G401 (cell line): ENCODE results near the gene GON4L. TPM values are rescaled to one million over a fixed set of nuclear protein-coding genes. Genes with fewer than 3 reads are reported as not detected.
"Not testable (repeated sequence)": the region's sequence is repeated elsewhere in the genome, so short reads cannot be mapped to it uniquely, and the experiment has no call there.

Source experiments
- DNase-seq: peaks from one replicate; pipeline ENCODE4 v3.0.0-alpha.2; 2015; ENCODE audit warnings: low spot score
- in situ Hi-C: cut with HindIII; loops from 2 replicates; pipeline ENCODE4 v1.10.0; 2016; ENCODE audit warnings: low sequenced_read_pairs, mixed read lengths
- total RNA-seq: library from RNA; depleted of rRNA; stranded (reverse); fragments of >200 nt; shearing (Covaris generic); gene quantifications from 2 replicates; pipeline ENCODE4 v1.2.3, GENCODE V29; 2014

GON4L gene
- total RNA-seq, 1 experiment from 2014 or later: 14.3 TPM

GRCh38 chr1:155834296-155834926 is 22.6 kb downstream of the GON4L start:
- in situ Hi-C loops: no loop called here
- DNase-seq: no peak

- no peak for DNase-seq
- in situ Hi-C loops: no loop called here
These were observed 23.2 kb downstream of the GON4L start for GRCh38 chr1:155833665-155834295.

GRCh38 chr1:155831279-155831976 is 25.6 kb downstream of the GON4L start:
- no peak for DNase-seq
- in situ Hi-C loops: no loop called here

- no peak for DNase-seq
- in situ Hi-C loops: no loop called here
These were observed 29.6 kb downstream of the GON4L start for GRCh38 chr1:155827450-155827849.

- no peak for DNase-seq
- in situ Hi-C loops: loop anchor here (5.0 kb wide), 1 partner anchor 46 kb away; no protein-coding TSS in a partner anchor
These were observed 40.7 kb downstream of the GON4L start for GRCh38 chr1:155816351-155816750.

GRCh38 chr1:155813672-155814071 is 43.3 kb downstream of the GON4L start:
- DNase-seq: no peak
- in situ Hi-C loops: no loop called here

- DNase-seq: no peak
These were observed 44.1 kb downstream of the GON4L start for GRCh38 chr1:155812878-155813277.

GRCh38 chr1:155809088-155809487 is 47.9 kb downstream of the GON4L start:
- in situ Hi-C loops: no loop called here
- DNase-seq: no peak

More at GRCh38 chr1:155812878-155813277, 44.1 kb downstream of the GON4L start:
- in situ Hi-C loops: no loop called here

- in situ Hi-C loops: no loop called here
- DNase-seq: no peak
These were observed 55.9 kb downstream of the GON4L start for GRCh38 chr1:155801149-155801548.

- in situ Hi-C loops: not testable (repeated sequence)
These were observed 61.4 kb downstream of the GON4L start for GRCh38 chr1:155795618-155796017.

GRCh38 chr1:155794605-155795245 is 62.3 kb downstream of the GON4L start:
- DNase-seq: no peak
- in situ Hi-C loops: no loop called here

More at GRCh38 chr1:155795618-155796017, 61.4 kb downstream of the GON4L start:
- DNase-seq: not testable (repeated sequence)

GRCh38 chr1:155793213-155793612 is 63.8 kb downstream of the GON4L start:
- in situ Hi-C loops: no loop called here
- no peak for DNase-seq

GRCh38 chr1:155777582-155777981 is 79.4 kb downstream of the GON4L start:
- no peak for DNase-seq
- in situ Hi-C loops: no loop called here

- DNase-seq: no peak
- in situ Hi-C loops: no loop called here
These were observed 80.6 kb downstream of the GON4L start for GRCh38 chr1:155776414-155776813.

GRCh38 chr1:155773221-155773620 is 83.8 kb downstream of the GON4L start:
- no peak for DNase-seq
- in situ Hi-C loops: no loop called here

GRCh38 chr1:155769257-155769656 is 87.8 kb downstream of the GON4L start:
- in situ Hi-C loops: no loop called here
- no peak for DNase-seq

- in situ Hi-C loops, DNase-seq: not testable (repeated sequence)
These were observed 89.5 kb downstream of the GON4L start for GRCh38 chr1:155767399-155767989.

GRCh38 chr1:155763989-155764388 is 93.0 kb downstream of the GON4L start:
- in situ Hi-C loops, DNase-seq: not testable (repeated sequence)

GRCh38 chr1:155763090-155763815 is 93.8 kb downstream of the GON4L start:
- peak; percentile 7 for DNase-seq
- in situ Hi-C loops: not testable (repeated sequence)
